AG10803 (cell line): Measurements from ENCODE around the gene TDG.

Source experiments
- DNase-seq: peaks from one replicate; pipeline ENCODE4 v3.0.0; 2010; ENCODE audit warnings: low read depth
- H3K4me3 ChIP-seq: 2 replicates; pipeline ENCODE4 v1.5.1; 2011; ENCODE audit warnings: mild to moderate bottlenecking, low read length, control low read depth
- CTCF ChIP-seq: conservative IDR thresholded peaks from 2 replicates; pipeline ENCODE4 v1.5.1; 2011; ENCODE audit warnings: mild to moderate bottlenecking, low read length, control low read depth, inconsistent platforms

TDG gene

GRCh38 chr12:103948746-103949406 lies 16.8 kb upstream of the TDG start:
- TF ChIP-seq CTCF: no peak
- no peak overlapping the region for H3K4me3 ChIP-seq
- no peak for DNase-seq

DNA sequence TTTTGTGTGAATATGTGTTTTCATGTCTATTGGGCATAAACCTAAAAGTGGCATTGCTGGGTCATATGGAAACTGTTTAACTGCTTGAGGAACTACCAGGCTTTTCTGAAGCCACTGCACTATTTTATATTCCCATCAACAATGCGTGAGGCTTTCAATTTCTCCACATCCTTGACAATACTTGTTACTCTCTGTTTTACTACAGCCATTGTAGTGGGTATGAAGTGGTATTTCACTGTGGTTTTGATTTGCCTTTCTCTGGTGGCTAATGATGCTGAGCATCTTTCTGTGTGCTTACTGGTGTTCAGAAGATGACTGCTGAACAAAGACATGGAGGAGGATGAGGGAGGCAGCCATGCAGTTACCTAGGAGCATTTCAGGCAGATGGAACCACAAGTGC lies 13.2 kb upstream of the TDG start:
- no peak for TF ChIP-seq CTCF
- no peak for DNase-seq
- H3K4me3 ChIP-seq: no peak overlapping the region

- no peak for DNase-seq
- peak overlapping the region; percentile 86 for H3K4me3 ChIP-seq
- TF ChIP-seq CTCF: no peak
Measured at GRCh38 chr12:103955811-103956508, 9.7 kb upstream of the TDG start.

DNA sequence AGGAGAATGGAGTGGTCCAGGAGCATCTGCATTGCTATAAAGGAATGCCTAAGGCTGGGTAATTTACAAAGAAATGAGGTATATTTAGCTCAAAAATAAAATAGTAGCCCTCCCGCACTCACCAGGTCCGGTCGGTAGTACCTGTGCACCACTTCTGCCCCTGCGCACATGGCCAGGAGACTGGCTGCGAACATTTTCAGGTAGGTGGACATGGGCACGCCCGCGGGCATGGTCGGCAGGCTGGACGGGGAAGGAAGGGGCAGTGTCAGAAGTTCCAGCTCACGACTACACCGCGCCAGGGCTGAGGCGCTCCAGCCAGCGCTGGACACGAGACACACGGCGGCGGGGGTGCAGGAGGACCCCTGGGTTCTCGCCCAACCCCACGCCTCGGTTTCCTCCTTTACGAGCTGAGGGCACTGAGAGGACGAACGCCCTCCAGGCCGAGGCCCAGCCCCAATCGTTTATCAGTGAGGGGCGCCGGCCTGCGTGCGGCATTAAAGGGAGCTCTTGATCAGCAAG lies 9.1 kb upstream of the TDG start:
- H3K4me3 ChIP-seq: peak overlapping the region; percentile 86
- no peak for DNase-seq
- TF ChIP-seq CTCF: no peak

GRCh38 chr12:103957865-103958388 lies 7.7 kb upstream of the TDG start:
- TF ChIP-seq CTCF: no peak
- H3K4me3 ChIP-seq: no peak overlapping the region; the same call in 1 of the 2 replicates
- no peak for DNase-seq

- no peak for DNase-seq
- H3K4me3 ChIP-seq: no peak overlapping the region
- no peak for TF ChIP-seq CTCF
Measured at GRCh38 chr12:103958621-103959020, 7.1 kb upstream of the TDG start.
